Erythroblast (primary cell): ENCODE measurements around the gene FAM83B.

Source experiments
- GATA1 ChIP-seq: IDR thresholded peaks from 2 replicates; pipeline ENCODE4 v1.6.1; 2011; ENCODE audit warnings: low read depth, mild to moderate bottlenecking, control low read depth, low read length, moderate library complexity
- POLR2A ChIP-seq: IDR thresholded peaks from 2 replicates; pipeline ENCODE4 v1.6.1; 2011; ENCODE audit warnings: mild to moderate bottlenecking, low read length

GRCh38 chr6:54813892-54814291 lies 32.7 kb upstream of the FAM83B start:
- no peak for TF ChIP-seq POLR2A
- TF ChIP-seq GATA1 = no peak
